NCI-H1436 treated with DMSO at 0.1 percent for 48 hours (cell line): ENCODE measurements around the gene ORM1.

Experiments used
- DNase-seq: peaks from one replicate; lab custom pipeline; 2025; lab: John Stamatoyannopoulos, UW

Gene ORM1

GRCh38 chr9:114344188-114344566 lies 21.3 kb downstream of the ORM1 start:
- DNase-seq, result no peak

- DNase-seq, result no peak
Observed at GRCh38 chr9:114344692-114345091, 21.8 kb downstream of the ORM1 start.

GRCh38 chr9:114345493-114346065 lies 22.7 kb downstream of the ORM1 start:
- no peak for DNase-seq

DNA sequence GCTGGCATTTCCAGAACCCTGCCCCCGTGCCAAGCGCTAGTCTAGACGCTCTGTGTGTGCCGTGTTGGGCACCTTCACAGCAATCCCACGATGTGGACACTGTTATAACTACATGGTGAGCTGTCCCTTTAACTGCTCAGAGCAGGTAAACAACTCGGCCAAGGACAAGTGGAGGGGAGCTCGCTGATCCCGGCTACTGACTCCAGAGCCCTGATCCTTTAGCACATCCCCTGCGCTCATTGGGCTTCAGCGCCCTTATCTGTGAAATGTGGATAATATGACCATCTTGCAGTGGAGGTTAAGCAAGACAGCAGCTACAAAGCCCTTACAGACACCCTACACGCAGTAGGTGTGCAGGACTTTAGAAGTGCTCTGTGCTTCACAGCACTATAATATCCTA lies 23.2 kb downstream of the ORM1 start:
- DNase-seq, result no peak

GRCh38 chr9:114347675-114348074 lies 24.8 kb downstream of the ORM1 start:
- no peak for DNase-seq

DNA sequence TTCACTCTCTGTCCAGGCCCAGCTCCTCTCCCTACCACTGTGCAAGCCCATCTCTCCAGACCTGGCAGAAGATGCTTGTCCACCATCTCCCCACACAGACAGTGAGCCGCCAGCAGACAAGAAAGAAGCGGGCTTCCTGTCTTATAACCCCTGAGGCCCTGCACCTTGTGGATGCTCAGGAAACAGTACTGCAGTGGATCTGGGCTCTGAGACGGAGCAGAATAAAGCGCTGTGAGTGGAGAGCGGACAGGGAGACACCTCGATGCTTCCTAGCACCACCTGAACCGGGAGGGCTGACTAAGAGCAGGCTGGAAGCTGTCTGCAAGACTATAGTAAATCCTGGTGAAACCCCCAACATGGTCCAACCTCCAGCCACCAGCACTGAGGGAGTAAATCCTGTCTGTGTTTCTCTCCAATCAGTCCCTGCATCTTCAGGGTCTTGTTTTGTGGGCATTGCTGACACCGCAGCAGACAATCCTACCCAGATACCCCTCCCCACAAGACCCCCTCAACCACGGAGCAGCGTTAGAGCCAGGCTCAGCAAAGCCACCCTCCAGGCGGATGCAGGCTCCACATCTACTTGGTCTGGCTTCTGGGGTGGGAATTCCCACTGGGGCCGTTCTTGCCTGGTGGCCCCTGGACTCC lies 25.5 kb downstream of the ORM1 start:
- no peak for DNase-seq

- no peak for DNase-seq
Observed at GRCh38 chr9:114348906-114349482, 26.1 kb downstream of the ORM1 start.

GRCh38 chr9:114349713-114350480 lies 27.0 kb downstream of the ORM1 start:
- DNase-seq, result no peak

DNA sequence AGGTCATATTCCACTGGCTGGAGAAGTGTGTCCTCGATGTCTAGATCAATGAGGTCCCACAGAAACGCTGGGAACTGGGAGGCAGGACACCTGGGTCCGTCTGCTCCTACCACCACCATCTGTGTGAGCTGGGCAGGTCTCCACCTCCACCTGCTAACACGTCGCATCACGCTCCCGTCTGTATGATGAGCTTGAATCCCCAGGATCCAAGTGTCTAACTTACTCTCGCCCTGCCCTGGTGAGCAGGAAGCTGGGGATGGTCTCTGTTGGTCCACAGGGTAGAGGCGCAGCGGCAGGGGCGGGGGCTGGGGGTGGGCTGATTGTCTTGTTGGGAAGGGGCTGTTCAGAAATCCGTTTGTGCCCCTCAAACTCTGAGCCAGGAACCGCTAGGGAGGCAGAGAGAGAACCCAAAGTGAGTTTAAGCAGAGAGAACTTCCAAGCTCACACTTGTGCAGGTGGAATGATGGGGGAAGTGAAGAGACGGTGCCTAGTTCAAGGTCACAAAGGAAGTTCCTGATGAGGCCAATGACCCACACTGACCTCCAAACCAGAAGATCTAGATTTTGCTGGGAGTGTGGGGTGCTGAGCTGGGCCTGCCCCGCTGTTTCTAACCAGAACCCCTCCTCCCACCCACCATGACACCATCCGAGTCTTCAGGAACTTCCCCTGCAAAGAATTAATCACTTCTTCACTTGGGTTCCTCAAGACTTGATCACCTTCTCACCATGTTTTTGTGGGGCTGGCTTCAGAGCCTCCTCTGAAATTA lies 27.9 kb downstream of the ORM1 start:
- no peak for DNase-seq

DNA sequence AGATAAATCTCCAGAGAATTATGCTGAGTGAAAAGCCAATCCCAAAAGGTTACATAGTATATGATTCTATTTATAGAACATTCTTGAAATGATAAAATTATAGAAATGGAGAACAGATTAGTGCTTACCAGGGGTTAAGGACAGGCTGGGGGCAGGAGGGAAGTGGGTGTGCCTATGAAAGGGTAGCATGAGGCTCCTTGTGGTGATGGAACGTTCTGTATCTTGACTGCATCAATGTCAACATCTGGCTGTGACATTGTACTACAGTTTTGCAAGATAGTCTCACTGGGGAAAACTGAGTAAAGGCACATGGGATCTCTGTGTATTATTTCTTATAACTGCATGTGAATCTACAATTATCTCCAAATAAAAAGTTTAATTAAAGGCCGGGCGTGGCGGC lies 29.0 kb downstream of the ORM1 start:
- no peak for DNase-seq

GRCh38 chr9:114355821-114356220 lies 32.9 kb downstream of the ORM1 start:
- no peak for DNase-seq

DNA sequence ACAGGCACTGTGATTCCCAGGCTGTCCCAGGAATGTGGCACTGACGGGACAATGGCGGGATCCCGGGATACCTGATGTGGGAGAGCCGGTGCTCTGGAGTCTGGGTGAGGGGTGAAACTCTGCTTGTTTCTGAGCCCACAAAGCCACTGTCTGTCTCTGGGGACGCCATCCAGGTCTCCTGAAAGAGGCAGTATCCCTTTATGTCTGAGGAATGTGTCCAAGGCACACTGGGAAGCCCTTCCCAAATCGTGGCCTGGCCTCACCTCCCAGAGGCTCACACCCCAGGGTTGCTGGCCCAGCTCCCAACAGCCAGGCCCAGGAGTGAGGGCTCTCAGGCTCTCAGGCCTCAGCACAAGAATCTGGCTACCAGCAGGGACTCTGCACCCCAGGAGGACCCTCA lies 33.9 kb downstream of the ORM1 start:
- DNase-seq, result no peak

DNA sequence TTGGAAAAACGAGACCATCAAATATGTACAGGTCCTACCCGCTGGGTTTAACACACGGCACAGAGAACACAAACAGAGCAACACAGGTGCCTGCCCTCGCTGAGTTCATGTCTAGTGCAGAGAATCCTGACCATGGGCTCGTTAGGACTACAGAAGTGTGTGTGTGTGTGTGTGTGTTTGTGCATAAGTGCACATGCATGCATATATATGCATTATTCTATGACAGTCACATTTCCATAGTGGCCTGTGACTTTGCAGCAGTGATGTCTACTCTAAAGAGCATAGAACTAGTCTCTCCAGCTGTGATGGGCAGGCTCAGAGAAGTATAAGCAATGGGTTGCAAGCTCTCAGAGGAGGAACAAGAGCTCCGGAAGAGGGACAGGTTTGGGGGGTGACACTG lies 34.5 kb downstream of the ORM1 start:
- DNase-seq, result no peak

GRCh38 chr9:114357911-114358328 lies 35.0 kb downstream of the ORM1 start:
- DNase-seq, result no peak

DNA sequence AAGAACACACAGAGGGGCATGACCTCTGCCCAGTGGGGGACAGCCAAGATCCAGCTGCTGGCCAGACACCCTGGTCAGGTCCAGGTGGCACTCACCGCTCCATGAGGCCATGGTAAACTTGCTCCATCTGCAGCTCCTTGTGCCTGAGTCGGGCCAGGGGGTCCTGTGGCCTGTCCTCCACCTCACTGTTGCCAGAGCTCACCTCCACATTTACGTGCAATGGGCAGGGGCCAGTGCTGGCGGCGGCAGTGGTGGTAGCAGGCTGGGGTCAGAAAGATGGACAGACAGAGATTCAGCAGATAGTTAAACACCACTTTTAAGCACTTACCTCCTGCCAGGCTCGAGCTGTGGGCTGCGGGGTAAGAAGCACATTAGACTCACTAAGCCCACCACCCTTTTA lies 36.9 kb downstream of the ORM1 start:
- DNase-seq, result no peak

- DNase-seq, result no peak
Observed at GRCh38 chr9:114361542-114361941, 38.6 kb downstream of the ORM1 start.

DNA sequence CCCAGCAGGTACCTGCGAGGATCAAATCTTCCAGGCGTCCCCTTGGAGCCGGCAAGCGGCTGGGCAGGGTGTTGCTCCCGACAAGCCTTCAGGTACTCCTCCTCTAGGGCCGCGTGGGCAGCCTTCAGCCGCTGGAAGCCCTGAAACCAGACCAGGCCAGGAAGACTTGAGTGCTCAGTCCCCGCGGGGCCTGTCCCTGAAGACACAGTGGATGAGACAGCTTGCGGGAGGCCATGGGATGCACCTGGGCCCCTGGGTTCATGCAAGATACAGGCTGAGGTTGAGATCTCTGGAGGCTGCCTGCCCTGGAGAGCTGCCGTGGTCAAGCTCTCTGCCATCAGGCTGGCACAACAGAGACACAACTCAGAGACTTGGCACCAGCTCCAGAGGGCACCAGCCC lies 39.5 kb downstream of the ORM1 start:
- no peak for DNase-seq

DNA sequence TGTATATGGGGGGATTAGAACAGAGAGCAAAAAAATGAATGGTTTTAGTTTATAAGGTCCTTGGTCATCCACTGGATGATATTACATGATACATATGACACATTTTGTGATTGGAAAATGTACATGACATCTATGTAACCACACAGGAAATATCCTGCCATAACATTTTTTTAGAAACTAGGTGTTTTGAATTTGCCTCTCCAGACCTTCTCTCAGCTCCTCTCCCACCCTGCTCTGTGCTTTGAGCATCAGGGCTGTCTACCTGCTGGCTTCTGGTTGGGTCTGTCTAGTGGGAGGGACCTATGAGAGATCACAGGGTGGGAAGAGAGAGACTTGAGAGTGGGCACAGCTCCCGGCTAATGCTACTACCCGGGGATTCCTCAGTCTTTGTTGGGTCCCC lies 40.5 kb downstream of the ORM1 start:
- no peak for DNase-seq

- no peak for DNase-seq
Observed at GRCh38 chr9:114364134-114365041, 41.5 kb downstream of the ORM1 start.

DNA sequence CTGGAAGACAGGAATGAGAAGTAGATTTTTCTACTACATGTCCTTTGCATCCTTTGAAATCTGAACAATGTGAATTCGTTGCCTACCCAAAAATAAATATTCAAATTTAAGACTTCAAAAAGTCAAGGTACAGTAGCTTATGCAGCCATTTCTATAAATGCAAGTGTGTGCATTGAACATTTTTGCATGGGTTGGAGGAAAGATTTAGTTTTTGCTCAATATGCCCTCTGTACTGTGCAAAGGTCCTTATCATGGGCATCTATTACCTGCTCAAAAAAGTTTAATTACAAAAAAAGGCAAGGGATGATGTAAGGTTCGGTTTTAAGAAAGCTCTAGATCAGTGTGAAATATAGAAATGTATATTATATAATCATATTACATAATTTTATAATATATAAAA lies 42.3 kb downstream of the ORM1 start:
- DNase-seq, result no peak
